NCI-H187 (cell line): ENCODE data around the gene CHST11.

Source experiments
- DNase-seq, 2 experiments: peaks; one replicate each; lab custom pipeline; 2025; lab: John Stamatoyannopoulos, UW

The CHST11 gene

GRCh38 chr12:104433061-104433460 is 23.7 kb upstream of the CHST11 start:
- DNase-seq: no peak

GRCh38 chr12:104434129-104434528 is 22.6 kb upstream of the CHST11 start:
- no peak for DNase-seq

GRCh38 chr12:104435175-104435574 is 21.6 kb upstream of the CHST11 start:
- DNase-seq: no peak

GRCh38 chr12:104435765-104436164 is 21.0 kb upstream of the CHST11 start:
- DNase-seq: no peak

GRCh38 chr12:104436790-104437189 is 20.0 kb upstream of the CHST11 start:
- DNase-seq: no peak

- DNase-seq: no peak
Measured at GRCh38 chr12:104438134-104438533, 18.6 kb upstream of the CHST11 start.

GRCh38 chr12:104439137-104439536 is 17.6 kb upstream of the CHST11 start:
- no peak for DNase-seq

GRCh38 chr12:104443008-104443407 is 13.7 kb upstream of the CHST11 start:
- DNase-seq: no peak

GRCh38 chr12:104446646-104447421 is 9.9 kb upstream of the CHST11 start:
- no peak for DNase-seq

- DNase-seq: no peak
Measured at GRCh38 chr12:104448031-104448430, 8.7 kb upstream of the CHST11 start.

GRCh38 chr12:104448451-104448850 is 8.3 kb upstream of the CHST11 start:
- no peak for DNase-seq

GRCh38 chr12:104450700-104451099 is 6.0 kb upstream of the CHST11 start:
- no peak for DNase-seq

GRCh38 chr12:104452087-104452486 is 4.7 kb upstream of the CHST11 start:
- no peak for DNase-seq

- no peak for DNase-seq
Measured at GRCh38 chr12:104453133-104453532, 3.6 kb upstream of the CHST11 start.

- no peak for DNase-seq
Measured at GRCh38 chr12:104454997-104455396, 1.8 kb upstream of the CHST11 start.

- no peak for DNase-seq
Measured at GRCh38 chr12:104455578-104456416, 951 bp upstream of the CHST11 start.

- DNase-seq: peak; percentile 52 to 68
Measured at GRCh38 chr12:104456950-104457745, 400 bp downstream of the CHST11 start.

- no peak for DNase-seq
Measured at GRCh38 chr12:104457746-104458693, 1.3 kb downstream of the CHST11 start.

- no peak for DNase-seq
Measured at GRCh38 chr12:104458694-104459367, 2.1 kb downstream of the CHST11 start.

- no peak for DNase-seq
Measured at GRCh38 chr12:104459368-104459909, 2.7 kb downstream of the CHST11 start.
